DMS53 treated with DMSO at 0.1 percent for 48 hours (cell line): Measurements from ENCODE around the gene HTT-AS.
"Not testable (repeated sequence)": the region's sequence is repeated elsewhere in the genome, so short reads cannot be mapped to it uniquely, and the experiment has no call there.

Experiments
- DNase-seq: peaks from one replicate; lab custom pipeline; 2025; ENCODE audit not compliant: unreplicated experiment; lab: John Stamatoyannopoulos, UW

HTT-AS gene

GRCh38 chr4:3074078-3074845 lies at the start of gene HTT-AS, which contains the start of gene HTT:
TSS of gene HTT-AS (minus strand) at chr4:3074538.
TSS of gene HTT (plus strand) at chr4:3074681. CDS start at chr4:3074826, 145 bp downstream.
- DNase-seq: peak; percentile 96

DNA sequence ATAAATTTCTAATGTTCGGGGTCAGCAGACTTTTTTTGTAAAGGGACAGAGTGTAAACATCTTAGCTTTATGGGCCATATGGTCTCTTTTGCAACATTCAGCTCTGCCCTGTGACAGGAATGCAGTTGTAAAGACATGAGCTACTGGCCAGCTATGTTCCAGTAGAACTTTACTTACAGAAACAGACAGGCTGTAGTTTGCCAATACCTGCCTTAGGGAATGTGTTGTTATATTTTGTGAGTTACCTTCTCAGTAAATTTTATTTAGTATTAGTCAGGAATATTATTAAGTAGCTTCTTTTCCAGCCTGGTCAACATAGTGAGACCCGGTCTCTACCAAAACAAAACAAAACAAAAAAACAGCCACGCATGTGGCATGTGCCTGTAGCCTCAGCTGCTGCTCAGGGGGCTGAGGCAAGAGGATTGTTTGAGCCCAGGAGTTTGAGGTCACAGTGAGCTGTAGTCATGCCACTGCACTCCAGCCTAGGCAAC lies 48.9 kb upstream of the HTT-AS start:
- no peak for DNase-seq

GRCh38 chr4:3122081-3122563 lies 47.8 kb upstream of the HTT-AS start:
- no peak for DNase-seq

DNA sequence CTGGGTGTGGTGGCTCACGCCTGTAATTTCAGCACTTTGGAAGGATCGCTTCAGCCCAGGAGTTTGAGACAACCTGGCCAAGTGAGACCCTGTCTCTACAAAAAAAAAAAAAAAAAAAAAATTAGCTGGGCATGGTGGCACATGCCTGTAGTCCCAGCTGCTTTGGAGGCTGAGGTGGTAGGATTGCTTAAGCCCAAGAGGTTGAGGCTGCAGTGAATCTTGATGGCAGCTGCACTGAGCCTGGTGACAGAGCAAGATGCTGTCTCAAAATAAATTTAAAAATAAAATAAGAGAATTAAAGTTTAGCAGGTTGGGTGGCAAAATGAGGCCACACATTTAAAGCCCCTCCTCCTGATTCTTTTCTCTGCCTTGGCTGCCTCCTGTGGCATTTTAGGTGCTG lies 47.3 kb upstream of the HTT-AS start:
- no peak for DNase-seq

DNA sequence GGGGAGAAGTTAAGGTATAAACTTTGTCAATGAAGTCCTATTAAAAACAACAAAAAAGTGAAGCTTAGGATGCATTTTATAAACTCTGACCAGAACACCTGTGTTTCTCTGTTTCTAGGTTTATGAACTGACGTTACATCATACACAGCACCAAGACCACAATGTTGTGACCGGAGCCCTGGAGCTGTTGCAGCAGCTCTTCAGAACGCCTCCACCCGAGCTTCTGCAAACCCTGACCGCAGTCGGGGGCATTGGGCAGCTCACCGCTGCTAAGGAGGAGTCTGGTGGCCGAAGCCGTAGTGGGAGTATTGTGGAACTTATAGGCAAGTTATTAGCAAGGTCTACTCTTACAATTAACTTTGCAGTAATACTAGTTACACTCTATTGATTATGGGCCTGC lies 46.8 kb upstream of the HTT-AS start:
- DNase-seq: no peak

GRCh38 chr4:3119464-3119863 lies 45.1 kb upstream of the HTT-AS start:
- no peak for DNase-seq

DNA sequence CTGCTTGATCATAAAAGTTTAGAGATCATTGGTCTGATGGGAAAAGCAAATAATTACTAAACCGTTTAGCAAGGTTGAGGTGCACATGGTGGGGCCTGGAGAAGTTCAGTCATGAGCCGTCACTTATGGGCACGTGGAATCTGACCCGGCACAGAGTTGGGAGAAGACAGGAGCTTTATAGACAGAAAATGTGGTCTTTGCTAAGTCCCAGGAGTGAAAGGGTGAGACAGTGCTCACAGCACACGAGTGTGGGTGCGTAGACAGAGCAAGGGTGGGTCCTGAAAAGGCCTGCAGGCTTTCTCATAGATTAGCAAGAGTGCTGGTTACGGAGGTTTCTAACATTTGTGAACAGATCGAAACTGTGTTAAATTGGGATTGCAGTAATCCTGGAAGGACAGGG lies 44.0 kb upstream of the HTT-AS start:
- no peak for DNase-seq

- no peak for DNase-seq
Observed at GRCh38 chr4:3116955-3117354, 42.6 kb upstream of the HTT-AS start.

DNA sequence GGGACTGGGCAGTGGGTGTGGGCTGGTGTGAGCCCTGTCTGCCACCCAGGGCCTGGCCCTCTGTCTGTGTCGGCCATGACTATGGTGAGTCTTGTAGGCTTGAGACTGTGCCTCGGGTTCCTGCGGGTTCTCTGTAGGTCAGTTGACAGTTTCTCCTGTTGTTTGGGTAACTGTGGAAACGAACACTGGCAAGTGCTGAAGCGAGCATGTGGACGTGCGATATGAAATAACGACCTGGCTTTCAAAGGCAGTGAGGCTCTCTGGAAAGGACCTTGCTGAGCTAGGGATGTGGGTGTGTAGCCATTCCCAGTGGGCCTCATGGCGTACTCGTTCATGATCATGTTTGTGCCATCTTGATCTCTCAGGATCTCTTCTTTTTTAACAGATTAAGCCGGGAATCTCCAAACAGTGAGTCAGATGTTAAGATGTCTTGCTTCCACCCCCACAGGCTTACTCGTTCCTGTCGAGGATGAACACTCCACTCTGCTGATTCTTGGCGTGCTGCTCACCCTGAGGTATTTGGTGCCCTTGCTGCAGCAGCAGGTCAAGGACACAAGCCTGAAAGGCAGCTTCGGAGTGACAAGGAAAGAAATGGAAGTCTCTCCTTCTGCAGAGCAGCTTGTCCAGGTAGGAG lies 41.4 kb upstream of the HTT-AS start:
- no peak for DNase-seq

GRCh38 chr4:3114377-3114776 lies 40.0 kb upstream of the HTT-AS start:
- no peak for DNase-seq

GRCh38 chr4:3112609-3113469 lies 38.5 kb upstream of the HTT-AS start:
- no peak for DNase-seq

- DNase-seq: no peak
Observed at GRCh38 chr4:3112201-3112600, 37.9 kb upstream of the HTT-AS start.

DNA sequence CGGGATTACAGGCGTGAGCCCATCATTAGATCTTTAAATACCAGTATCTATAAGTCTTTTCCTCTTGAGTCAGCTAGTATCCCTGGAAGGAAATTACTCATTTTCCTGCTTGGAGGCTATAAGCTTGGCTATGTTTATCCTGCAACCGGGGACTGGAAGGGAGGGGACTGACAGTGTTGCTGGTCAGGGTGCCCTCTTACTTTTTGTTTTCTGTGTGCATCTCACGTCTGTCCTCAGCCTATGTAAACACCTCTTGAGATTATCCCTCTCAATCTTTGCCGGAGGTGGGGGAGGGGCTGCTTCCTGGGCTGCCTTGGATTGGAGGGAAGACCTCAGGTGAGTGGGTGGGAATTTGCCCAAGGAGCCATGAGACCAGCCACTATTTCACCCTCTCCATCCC lies 37.1 kb upstream of the HTT-AS start:
- peak; percentile 77 for DNase-seq

DNA sequence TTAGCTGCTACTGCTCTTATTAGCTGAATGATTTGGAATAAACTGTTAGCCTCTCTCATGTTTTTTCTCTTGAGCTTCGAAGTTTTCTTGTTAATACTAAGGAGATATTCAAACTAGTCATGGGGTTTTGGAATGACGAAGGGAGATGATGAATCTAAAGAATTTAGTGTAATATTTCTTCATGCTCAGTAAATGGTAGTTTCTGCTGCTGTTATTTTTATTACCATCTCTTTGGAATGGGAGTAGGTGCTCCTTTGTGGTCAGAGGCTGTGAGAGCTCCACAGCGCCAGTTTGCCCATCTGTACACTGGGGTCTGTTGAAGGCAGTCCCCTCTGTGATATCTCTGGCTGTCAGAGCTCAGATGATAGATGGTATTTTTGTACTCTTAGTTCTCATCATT lies 33.9 kb upstream of the HTT-AS start:
- DNase-seq: no peak

DNA sequence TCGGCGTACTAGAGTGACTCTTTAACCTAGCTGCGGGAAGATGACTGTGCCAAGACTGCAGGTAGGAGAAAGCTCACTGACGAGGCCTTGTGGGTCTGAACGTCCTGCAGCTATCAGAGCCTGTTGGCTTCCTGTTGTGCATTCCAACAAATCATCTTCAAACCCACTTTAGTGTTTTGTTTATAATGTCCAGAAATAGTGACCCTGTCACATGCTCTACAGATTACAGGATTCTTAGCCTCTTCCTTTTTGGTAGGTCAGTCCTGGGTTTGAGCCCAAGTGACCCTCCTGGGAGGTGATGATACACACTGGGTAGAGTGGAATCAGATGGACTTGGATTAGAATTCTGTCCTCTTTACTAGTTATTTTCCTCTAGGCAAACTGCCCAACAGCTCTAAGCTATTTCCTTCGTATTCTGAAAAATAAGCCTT lies 33.4 kb upstream of the HTT-AS start:
- DNase-seq: no peak

DNA sequence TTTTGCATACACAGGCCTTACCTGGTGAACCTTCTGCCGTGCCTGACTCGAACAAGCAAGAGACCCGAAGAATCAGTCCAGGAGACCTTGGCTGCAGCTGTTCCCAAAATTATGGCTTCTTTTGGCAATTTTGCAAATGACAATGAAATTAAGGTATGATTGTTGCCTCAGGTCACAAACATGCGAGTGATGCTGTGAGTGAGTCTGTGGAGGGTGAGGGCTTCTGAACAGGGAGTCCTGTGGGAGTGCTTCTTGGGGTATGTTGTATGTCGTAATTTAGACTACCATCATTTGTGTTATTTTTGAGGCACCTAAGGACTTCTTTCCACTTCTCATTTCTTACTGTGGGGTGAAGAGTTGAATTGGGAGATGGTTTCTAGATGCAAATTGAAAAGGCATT lies 32.9 kb upstream of the HTT-AS start:
- no peak for DNase-seq

GRCh38 chr4:3106339-3107186 lies 32.2 kb upstream of the HTT-AS start:
- peak; percentile 91 for DNase-seq

GRCh38 chr4:3098346-3098745 lies 24.0 kb upstream of the HTT-AS start:
- no peak for DNase-seq

DNA sequence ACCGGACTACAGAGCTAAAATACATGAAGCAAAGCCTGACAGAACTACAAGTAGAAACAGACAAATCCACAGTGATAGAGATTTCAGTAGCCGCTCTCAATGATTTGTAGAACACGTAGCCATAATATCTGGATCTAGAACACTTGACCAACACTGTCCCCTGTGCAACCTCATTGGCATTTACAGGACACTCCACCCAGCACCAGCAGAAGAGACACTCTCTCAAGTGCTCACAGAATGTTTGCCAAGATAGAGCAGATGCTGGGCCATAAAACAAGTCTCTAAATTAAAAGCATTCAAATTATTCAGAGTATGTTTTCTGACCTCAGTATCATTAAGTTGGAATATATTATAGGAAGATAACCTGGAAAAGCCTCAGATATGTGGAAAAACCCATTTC lies 21.9 kb upstream of the HTT-AS start:
- no peak for DNase-seq

DNA sequence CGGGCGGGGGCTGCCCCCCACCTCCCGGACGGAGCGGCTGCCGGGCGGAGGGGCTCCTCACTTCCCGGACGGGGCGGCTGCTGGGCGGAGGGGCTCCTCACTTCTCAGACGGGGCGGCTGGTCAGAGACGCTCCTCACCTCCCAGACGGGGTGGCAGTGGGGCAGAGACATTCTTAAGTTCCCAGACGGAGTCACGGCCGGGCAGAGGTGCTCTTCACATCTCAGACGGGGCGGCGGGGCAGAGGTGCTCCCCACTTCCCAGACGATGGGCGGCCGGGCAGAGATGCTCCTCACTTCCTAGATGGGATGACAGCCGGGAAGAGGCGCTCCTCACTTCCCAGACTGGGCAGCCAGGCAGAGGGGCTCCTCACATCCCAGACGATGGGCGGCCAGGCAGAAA lies 20.4 kb upstream of the HTT-AS start:
- DNase-seq: not testable (repeated sequence)
